OCI-LY7 (cell line): ENCODE data around the gene DUSP28.

ENCODE experiments used
- EZH2phosphoT487 ChIP-seq: fragments of 200-600 bp; sonication (generic); IDR thresholded peaks from 2 replicates; pipeline ENCODE4 v1.6.1; 2018; ENCODE audit warnings: low read depth, borderline replicate concordance, mild to moderate bottlenecking, mixed run types, antibody characterized with exemption, low read length, moderate library complexity, mixed read lengths
- TF ChIP-seq, protein P1 (sequence below): fragments of 200-600 bp; sonication (generic); conservative IDR thresholded peaks from 2 replicates; pipeline ENCODE4 v1.5.1; 2014; ENCODE audit warnings: mild to moderate bottlenecking, antibody characterized with exemption, low read length, moderate library complexity, mixed read lengths

DNA sequence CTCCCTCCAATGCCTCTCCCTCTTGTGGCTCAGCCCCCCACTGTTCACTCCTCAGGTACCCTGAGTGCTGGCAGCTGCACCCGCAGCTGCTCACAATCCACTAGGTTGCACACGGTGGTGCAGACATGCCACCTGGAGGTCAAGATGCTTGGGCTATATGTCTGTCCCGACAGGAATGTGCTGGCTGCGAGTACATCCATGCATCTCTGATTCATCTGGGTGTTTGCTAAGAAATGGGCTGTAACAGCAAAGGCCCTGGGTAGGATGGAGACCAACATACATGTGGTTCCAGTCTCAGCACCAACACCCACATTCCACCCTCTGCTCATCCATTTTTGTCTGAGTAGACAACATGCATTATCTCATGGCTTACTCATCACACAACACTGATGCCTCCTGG is 33.6 kb upstream of the DUSP28 start:
- TF ChIP-seq, protein P1, sequence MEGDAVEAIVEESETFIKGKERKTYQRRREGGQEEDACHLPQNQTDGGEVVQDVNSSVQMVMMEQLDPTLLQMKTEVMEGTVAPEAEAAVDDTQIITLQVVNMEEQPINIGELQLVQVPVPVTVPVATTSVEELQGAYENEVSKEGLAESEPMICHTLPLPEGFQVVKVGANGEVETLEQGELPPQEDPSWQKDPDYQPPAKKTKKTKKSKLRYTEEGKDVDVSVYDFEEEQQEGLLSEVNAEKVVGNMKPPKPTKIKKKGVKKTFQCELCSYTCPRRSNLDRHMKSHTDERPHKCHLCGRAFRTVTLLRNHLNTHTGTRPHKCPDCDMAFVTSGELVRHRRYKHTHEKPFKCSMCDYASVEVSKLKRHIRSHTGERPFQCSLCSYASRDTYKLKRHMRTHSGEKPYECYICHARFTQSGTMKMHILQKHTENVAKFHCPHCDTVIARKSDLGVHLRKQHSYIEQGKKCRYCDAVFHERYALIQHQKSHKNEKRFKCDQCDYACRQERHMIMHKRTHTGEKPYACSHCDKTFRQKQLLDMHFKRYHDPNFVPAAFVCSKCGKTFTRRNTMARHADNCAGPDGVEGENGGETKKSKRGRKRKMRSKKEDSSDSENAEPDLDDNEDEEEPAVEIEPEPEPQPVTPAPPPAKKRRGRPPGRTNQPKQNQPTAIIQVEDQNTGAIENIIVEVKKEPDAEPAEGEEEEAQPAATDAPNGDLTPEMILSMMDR, result no peak
- TF ChIP-seq EZH2phosphoT487, result no peak
